Activated CD4-positive, alpha-beta T cell treated with anti-CD3 and anti-CD28 coated beads for 1 hour (primary cell): Measurements from ENCODE around the gene RSKR.
"Not testable (repeated sequence)": the region's sequence is repeated elsewhere in the genome, so short reads cannot be mapped to it uniquely, and the experiment has no call there.

Source experiments
- DNase-seq: peaks from one replicate; pipeline ENCODE4 v3.0.0-alpha.2; 2020

Gene RSKR, protein sequence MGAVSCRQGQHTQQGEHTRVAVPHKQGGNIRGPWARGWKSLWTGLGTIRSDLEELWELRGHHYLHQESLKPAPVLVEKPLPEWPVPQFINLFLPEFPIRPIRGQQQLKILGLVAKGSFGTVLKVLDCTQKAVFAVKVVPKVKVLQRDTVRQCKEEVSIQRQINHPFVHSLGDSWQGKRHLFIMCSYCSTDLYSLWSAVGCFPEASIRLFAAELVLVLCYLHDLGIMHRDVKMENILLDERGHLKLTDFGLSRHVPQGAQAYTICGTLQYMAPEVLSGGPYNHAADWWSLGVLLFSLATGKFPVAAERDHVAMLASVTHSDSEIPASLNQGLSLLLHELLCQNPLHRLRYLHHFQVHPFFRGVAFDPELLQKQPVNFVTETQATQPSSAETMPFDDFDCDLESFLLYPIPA

DNA sequence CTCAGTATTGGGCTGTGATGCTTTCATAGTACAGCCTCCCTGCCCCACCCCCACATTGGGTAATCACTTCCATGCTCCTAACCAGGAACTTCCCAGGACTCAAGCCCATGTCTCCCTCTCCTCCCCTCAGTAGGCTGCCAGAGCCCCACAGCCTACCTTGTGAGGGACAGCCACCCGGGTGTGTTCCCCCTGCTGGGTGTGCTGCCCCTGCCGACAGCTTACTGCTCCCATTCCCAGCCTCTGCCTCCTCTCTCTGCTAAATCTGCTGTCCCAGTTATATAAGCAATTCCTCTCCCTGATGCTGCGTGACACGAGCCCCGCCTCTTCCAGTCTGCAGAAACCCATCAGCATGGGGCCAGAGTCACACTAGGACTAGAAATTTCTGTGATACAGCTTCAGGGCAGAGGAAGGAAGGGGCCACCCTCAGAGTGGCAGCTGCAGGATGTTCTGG lies at the start of gene RSKR:
Gene RSKR, minus strand, starts transcription at position 255 of the 451 bp plus-strand sequence. Its CDS starts 24 bp downstream, at position 231.
- DNase-seq = no peak

- DNase-seq = no peak
These were observed 49.7 kb upstream of the RSKR start for GRCh38 chr17:28663723-28664122.

- DNase-seq = no peak
These were observed 48.5 kb upstream of the RSKR start for GRCh38 chr17:28662527-28662829.

DNA sequence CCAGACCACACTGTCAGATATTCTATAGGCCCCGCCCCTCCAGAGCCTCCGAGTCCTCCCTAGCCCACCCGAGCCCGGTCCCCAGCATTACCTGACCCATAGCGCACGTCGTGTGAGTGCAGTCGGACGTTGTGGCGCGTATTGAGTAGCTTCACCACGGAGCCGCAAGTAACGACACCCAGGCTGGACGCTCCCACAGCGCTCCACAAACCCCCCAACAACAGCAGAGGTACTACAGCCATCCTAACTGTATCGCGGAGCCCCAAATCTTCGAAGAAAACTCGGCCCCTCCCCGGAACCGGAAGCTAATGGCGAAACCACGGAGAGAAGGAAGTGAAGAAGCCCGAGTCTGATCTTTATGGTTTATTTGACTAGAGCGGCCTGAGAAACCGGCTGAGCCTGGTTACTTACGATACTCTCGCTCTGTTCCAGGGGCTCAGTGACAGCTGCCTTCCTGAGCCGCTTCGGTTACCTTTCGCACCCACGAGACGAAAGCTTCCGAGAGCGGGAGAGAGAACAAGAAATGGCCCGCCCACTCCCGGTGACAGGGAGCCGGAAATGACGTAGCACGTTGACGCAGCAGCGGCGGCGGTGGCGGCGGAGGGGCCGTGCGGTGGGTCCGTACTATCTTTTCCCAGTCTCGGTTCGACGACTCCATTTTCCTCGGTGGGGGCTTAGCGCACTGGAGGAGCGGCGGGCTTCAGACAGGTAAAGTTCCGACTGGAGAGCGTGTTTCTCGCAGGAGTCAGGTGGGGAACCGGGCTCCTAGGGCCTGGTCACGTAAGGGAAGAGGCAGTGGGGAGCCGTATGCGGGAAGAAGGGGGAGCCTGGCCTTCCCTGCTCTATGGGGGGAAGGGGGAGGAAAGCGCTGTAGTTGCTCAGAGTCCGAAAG lies 47.9 kb upstream of the RSKR start, which contains the start of the genes SDF2 and SUPT6H:
Gene SDF2, minus strand, starts transcription at position 272 of the 892 bp plus-strand sequence. Its CDS starts 30 bp downstream, at position 242.
Gene SUPT6H, plus strand, starts transcription at position 571 of the 892 bp plus-strand sequence. CDS start 11,197 bp downstream, outside the sequence.
- peak; percentile 91 for DNase-seq

- DNase-seq = not testable (repeated sequence)
These were observed 45.5 kb upstream of the RSKR start for GRCh38 chr17:28659497-28659881.

- DNase-seq = not testable (repeated sequence)
These were observed 44.9 kb upstream of the RSKR start for GRCh38 chr17:28658766-28659496.

DNA sequence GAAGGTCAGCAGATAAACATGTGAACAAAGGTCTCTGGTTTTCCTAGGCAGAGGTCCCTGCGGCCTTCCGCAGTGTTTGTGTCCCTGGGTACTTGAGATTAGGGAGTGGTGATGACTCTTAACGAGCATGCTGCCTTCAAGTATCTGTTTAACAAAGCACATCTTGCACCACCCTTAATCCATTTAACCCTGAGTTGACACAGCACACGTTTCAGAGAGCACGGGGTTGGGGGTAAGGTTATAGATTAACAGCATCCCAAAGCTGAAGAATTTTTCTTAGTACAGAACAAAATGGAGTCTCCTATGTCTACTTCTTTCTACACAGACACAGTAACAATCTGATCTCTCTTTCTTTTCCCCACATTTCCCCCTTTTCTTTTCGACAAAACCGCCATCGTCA lies 44.4 kb upstream of the RSKR start:
- DNase-seq = not testable (repeated sequence)

- no peak for DNase-seq
These were observed 43.8 kb upstream of the RSKR start for GRCh38 chr17:28657756-28658155.

DNA sequence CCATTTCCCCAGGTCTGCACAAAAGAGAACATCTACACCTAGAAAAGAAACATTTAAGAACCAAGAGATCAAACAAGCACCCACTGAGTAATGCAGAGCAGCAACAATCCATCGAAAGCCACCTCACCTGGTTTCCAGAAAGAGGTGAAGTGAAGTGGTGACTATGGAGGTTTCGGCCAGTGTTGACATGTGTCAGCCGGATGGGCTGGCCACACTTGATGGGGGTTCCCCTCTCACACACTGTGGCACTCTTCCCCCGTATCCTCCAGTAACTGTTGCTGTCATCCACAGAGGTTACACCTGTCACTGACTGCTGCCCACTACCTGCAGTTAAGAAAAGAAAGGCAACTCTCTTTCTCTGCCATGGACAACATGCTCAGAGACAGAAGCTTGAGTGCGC lies 41.2 kb upstream of the RSKR start:
- no peak for DNase-seq

- no peak for DNase-seq
These were observed 34.7 kb upstream of the RSKR start for GRCh38 chr17:28648698-28649097.

- DNase-seq = no peak
These were observed 32.2 kb upstream of the RSKR start for GRCh38 chr17:28646039-28646754.

DNA sequence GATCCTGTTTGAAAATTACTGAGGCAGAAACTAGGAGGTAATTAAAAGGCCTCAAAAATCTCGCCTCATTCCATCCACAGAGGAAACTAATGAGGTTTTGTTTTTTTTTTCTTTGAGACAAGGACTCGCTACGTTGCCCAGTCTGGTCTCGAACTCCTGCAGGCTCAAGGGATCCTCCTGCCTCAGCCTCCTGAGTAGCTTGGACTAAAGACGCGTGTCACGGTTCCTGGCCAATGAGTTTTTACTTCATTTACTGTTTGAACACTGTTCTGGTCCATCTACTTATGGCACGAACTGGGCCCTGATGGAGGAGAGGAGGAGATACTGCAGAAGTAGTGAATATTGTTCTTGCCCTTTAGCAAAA lies 31.6 kb upstream of the RSKR start:
- DNase-seq = no peak

- peak; percentile 92 for DNase-seq
These were observed 31.0 kb upstream of the RSKR start, which contains the start of gene BLTP2 for GRCh38 chr17:28644787-28645575. BLTP2 (minus strand) TSS chr17:28645158; CDS start chr17:28645056, 102 bp downstream.

DNA sequence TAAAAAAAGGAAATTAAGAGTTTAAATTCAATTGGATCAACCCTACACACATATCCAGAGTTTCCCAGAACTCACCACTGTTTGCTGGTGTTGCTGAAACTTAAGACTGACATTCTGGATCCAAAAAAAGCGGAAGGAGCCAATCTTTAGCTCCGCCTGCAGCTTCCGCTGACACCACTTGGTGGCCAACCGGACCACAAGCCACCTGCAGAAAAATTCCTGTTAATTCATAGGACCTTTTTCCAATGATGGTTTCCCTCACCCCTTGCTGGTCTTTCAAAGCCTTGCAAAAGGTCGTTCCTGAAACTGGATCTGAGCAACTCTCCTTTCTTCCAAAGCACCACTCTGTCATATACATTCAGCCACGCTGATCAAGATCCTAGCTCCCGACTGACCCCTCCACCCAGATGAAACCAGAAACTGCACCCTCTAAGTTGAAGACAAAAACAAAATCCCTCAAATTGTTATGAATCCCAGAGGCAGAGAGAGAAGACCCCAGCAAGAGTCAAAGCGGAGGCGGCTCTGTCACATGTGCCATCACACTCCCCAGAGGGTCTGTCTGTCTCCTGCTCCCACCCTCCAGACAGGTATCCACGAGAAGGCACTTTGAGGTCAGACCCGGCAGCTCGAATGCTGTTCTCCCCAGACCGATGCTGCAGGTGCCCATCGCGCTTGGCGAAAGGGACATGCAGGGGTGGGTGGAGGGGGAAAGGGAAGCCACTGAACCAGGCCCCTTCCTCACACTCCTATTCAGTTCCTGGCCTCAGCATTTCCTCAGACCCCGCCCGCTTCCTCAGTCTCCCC lies 30.2 kb upstream of the RSKR start:
- DNase-seq = no peak

- no peak for DNase-seq
These were observed 27.6 kb upstream of the RSKR start for GRCh38 chr17:28641579-28641978.

DNA sequence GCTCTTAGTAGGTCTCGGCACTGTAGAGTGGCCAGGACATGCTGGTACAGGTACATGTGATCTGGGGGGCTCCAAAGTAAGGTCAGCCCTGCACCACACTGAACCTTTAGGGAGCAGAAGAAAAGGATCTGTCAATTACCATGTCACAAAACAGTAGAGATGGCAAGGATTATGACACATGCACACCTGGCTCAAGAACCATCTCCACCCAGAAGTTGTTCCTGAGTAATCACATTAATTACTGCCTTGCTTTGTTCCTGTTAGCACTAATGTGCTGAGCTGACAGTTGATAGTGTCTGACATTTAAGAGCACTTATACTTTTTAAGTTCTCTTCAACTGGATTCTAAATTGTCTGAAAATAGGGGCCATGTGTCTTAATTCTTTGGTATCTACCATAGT lies 21.5 kb upstream of the RSKR start:
- no peak for DNase-seq

GRCh38 chr17:28634206-28634865 lies 20.4 kb upstream of the RSKR start:
- no peak for DNase-seq

DNA sequence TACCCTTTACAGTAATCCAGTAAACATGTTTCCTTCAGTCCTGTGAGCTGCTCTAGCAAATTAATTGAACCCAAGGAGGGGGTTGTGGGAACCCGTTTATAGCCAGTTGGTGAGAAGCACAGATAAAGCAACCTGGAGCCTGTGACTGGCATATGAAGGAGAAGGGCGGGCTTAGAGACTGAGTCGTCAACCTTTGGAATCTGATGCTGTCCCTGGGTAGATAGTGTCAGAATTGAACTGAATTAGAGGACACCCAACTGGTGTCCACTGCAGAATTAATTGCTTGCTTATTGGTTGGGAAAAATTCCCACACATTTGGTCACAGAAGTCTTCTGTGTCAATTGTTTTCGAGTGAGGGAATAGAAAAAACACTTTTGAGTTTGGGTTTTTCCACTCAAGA lies 12.8 kb upstream of the RSKR start:
- no peak for DNase-seq

GRCh38 chr17:28624148-28624547 lies 10.2 kb upstream of the RSKR start:
- no peak for DNase-seq

GRCh38 chr17:28623696-28624095 lies 9.7 kb upstream of the RSKR start:
- no peak for DNase-seq
